ENCODE results near the gene CPAMD8. TPM values are rescaled to one million over a fixed set of nuclear protein-coding genes. Genes with fewer than 3 reads are reported as not detected.

Gene CPAMD8
- total and polyA plus RNA-seq, 2 donors (not counting 1 experiment from before 2014, with no cell fraction given) = 1.1 to 2.7 TPM

- WGBS (ENCODE audit: insufficient coverage) = 92% methylated on average over 3 of the region's 7 CpGs
- H3K4me3 Mint-ChIP-seq = no peak overlapping the region
- POLR2A ChIA-PET = no interaction called here
- TF ChIP-seq EZH2 (IDR thresholded peaks at IDR 0.05; ENCODE audit: borderline replicate concordance, insufficient read depth, low read depth, low read length, poor library complexity, severe bottlenecking) (no peak), CTCF (IDR thresholded peaks at IDR 0.05) (no peak)
- no peak overlapping the region for H3K27ac Mint-ChIP-seq
- H3K79me2 ChIP-seq (ENCODE audit: control insufficient read depth, insufficient read depth, low read length) = no peaks in the 10 kb centered on the region
- H3K27me3 Mint-ChIP-seq = peaks cover 16% of the 10 kb centered on the region
- peaks cover 18% of the 10 kb centered on the region for H3K9me3 Mint-ChIP-seq (ENCODE audit: insufficient read depth)
- H3K36me3 ChIP-seq (replicated peaks in 1 of 2; ENCODE audit: control extremely low read depth in 1 of 2, control insufficient read depth in 1 of 2, extremely low read depth in 1 of 2, insufficient read depth in 2 of 2, low read length in 1 of 2) = no peaks in the 10 kb centered on the region
- peaks cover 0 to 9% (median 0%) of the 10 kb centered on the region in 4 experiments for H3K27me3 ChIP-seq (replicated peaks in 1 of 4; ENCODE audit: control extremely low read depth in 1 of 4, control insufficient read depth in 3 of 4, insufficient read depth in 4 of 4, low read length in 3 of 4)
- CTCF ChIA-PET = no interaction called here
- no peaks in the 10 kb centered on the region for H4K20me1 ChIP-seq (ENCODE audit: control insufficient read depth, insufficient read depth, low read length, poor library complexity, severe bottlenecking)
- DNase-seq (no peak), ATAC-seq (ENCODE audit: low read depth) (no peak)
- peaks cover 1 to 49% (median 21%) of the 10 kb centered on the region in 3 donors for H3K9me3 ChIP-seq (ENCODE audit: control extremely low read depth in 1 of 3, control insufficient read depth in 2 of 3, insufficient read depth in 1 of 3, low read length in 2 of 3)
- H3K27ac ChIP-seq (ENCODE audit: low read length in 2 of 2) = no peak overlapping the region
- H3K9ac ChIP-seq (ENCODE audit: low read length) = no peak overlapping the region
- no peak overlapping the region for H3K4me2 ChIP-seq (replicated peaks; ENCODE audit: low read depth, low read length, poor library complexity, severe bottlenecking)
- H3K4me3 ChIP-seq (ENCODE audit: control extremely low read depth in 1 of 5, extremely low read depth in 1 of 5, insufficient read depth in 1 of 5, low read depth in 2 of 5, low read length in 4 of 5) = no peak overlapping the region
- intact Hi-C loops (cut with micrococcal nuclease) = no loop called here
- no peaks in the 10 kb centered on the region for H3K4me1 Mint-ChIP-seq
- no peaks in the 10 kb centered on the region for H3K4me1 ChIP-seq (ENCODE audit: control insufficient read depth in 2 of 2, insufficient read depth in 2 of 2, low read length in 2 of 2)
- H2AFZ ChIP-seq (ENCODE audit: insufficient read depth, low read depth, low read length, poor library complexity, severe bottlenecking) = no peak overlapping the region
Measured at GRCh38 chr19:16917401-16917800, 109.2 kb downstream of the CPAMD8 start.

- Histone ChIP-seq H3K9ac (ENCODE audit: low read length) (no peak overlapping the region), H3K27me3 (replicated peaks in 1 of 4; ENCODE audit: control extremely low read depth in 1 of 4, control insufficient read depth in 3 of 4, insufficient read depth in 4 of 4, low read length in 3 of 4) (peaks cover 0 to 9% (median 0%) of the 10 kb centered on the region in 4 experiments), H3K79me2 (ENCODE audit: control insufficient read depth, insufficient read depth, low read length) (no peaks in the 10 kb centered on the region), H3K36me3 (replicated peaks in 1 of 2; ENCODE audit: control extremely low read depth in 1 of 2, control insufficient read depth in 1 of 2, extremely low read depth in 1 of 2, insufficient read depth in 2 of 2, low read length in 1 of 2) (no peaks in the 10 kb centered on the region), H3K9me3 (ENCODE audit: control extremely low read depth in 1 of 3, control insufficient read depth in 2 of 3, insufficient read depth in 1 of 3, low read length in 2 of 3) (peaks cover 1 to 59% (median 26%) of the 10 kb centered on the region in 3 donors), H3K27ac (ENCODE audit: low read length in 2 of 2) (no peak overlapping the region), H3K4me1 (ENCODE audit: control insufficient read depth in 2 of 2, insufficient read depth in 2 of 2, low read length in 2 of 2) (no peaks in the 10 kb centered on the region), H3K4me3 (ENCODE audit: control extremely low read depth in 1 of 5, extremely low read depth in 1 of 5, insufficient read depth in 1 of 5, low read depth in 2 of 5, low read length in 4 of 5) (no peak overlapping the region), H2AFZ (ENCODE audit: insufficient read depth, low read depth, low read length, poor library complexity, severe bottlenecking) (no peak overlapping the region), H4K20me1 (ENCODE audit: control insufficient read depth, insufficient read depth, low read length, poor library complexity, severe bottlenecking) (no peaks in the 10 kb centered on the region), H3K4me2 (replicated peaks; ENCODE audit: low read depth, low read length, poor library complexity, severe bottlenecking) (no peak overlapping the region)
- no peak for DNase-seq
- Mint-ChIP-seq H3K27ac (no peak overlapping the region), H3K4me3 (no peak overlapping the region), H3K27me3 (peaks cover 15% of the 10 kb centered on the region), H3K4me1 (no peaks in the 10 kb centered on the region), H3K9me3 (ENCODE audit: insufficient read depth) (peaks cover 21% of the 10 kb centered on the region)
- ChIA-PET POLR2A (no interaction called here), CTCF (no interaction called here)
- intact Hi-C loops (cut with micrococcal nuclease) = no loop called here
- WGBS (ENCODE audit: insufficient coverage) = 78% methylated on average over 3 of the region's 3 CpGs
- ATAC-seq (ENCODE audit: low read depth) = no peak
- TF ChIP-seq CTCF (IDR thresholded peaks at IDR 0.05) = no peak
- TF ChIP-seq EZH2 (IDR thresholded peaks at IDR 0.05; ENCODE audit: borderline replicate concordance, insufficient read depth, low read depth, low read length, poor library complexity, severe bottlenecking) = no peak
Measured at GRCh38 chr19:16915734-16916133, 110.9 kb downstream of the CPAMD8 start.
